OCI-LY1 (cell line): ENCODE measurements around the gene ALDH3A1.

Experiments
- H2AFZ ChIP-seq: fragments of 200-600 bp; sonication (generic), shearing (Covaris generic); 2 replicates; pipeline ENCODE4 v1.6.0; 2014; ENCODE audit warnings: antibody characterized with exemption, mild to moderate bottlenecking, low read length
- H3F3A ChIP-seq: fragments of 200-600 bp; sonication (generic), shearing (Covaris generic); 2 replicates; pipeline ENCODE4 v1.6.0; 2014; ENCODE audit warnings: mild to moderate bottlenecking, antibody characterized with exemption, low read length, moderate library complexity; ENCODE audit not compliant: insufficient read depth
- H3K27ac ChIP-seq: fragments of 200-600 bp; sonication (generic); 2 replicates; pipeline ENCODE4 v1.5.1; 2014; ENCODE audit warnings: low read length, mixed run types, mild to moderate bottlenecking, low read depth; ENCODE audit not compliant: poor library complexity, severe bottlenecking
- H3K27me3 ChIP-seq: fragments of 200-600 bp; sonication (generic); 2 replicates; pipeline ENCODE4 v1.6.0; 2014; ENCODE audit warnings: antibody characterized with exemption, mild to moderate bottlenecking, low read length, moderate library complexity; ENCODE audit not compliant: insufficient read depth
- H3K36me3 ChIP-seq: fragments of 200-600 bp; sonication (generic); 2 replicates; pipeline ENCODE4 v1.6.1; 2014; ENCODE audit warnings: mild to moderate bottlenecking, antibody characterized with exemption, low read length, moderate library complexity, mixed read lengths; ENCODE audit not compliant: insufficient read depth
- H3K4me1 ChIP-seq: fragments of 200-600 bp; sonication (generic); 2 replicates; pipeline ENCODE4 v1.5.1; 2014; ENCODE audit warnings: mild to moderate bottlenecking, low read length, moderate library complexity; ENCODE audit not compliant: insufficient read depth, severe bottlenecking
- H3K4me2 ChIP-seq: fragments of 200-600 bp; sonication (generic), shearing (Covaris generic); 2 replicates; pipeline ENCODE4 v1.6.1; 2014; ENCODE audit warnings: low read length
- H3K4me3 ChIP-seq: fragments of 200-600 bp; sonication (generic); 2 replicates; pipeline ENCODE4 v1.5.1; 2014; ENCODE audit warnings: low read length, low read depth, mild to moderate bottlenecking, mixed read lengths; ENCODE audit not compliant: poor library complexity, severe bottlenecking
- H3K79me2 ChIP-seq: fragments of 200-600 bp; shearing (Covaris generic); 2 replicates; pipeline ENCODE4 v1.6.1; 2016; ENCODE audit warnings: mixed run types, low read length, mixed read lengths; ENCODE audit not compliant: insufficient read depth
- H3K9ac ChIP-seq: fragments of 200-600 bp; sonication (generic), shearing (Covaris generic); 2 replicates; pipeline ENCODE4 v1.6.1; 2014; ENCODE audit warnings: mild to moderate bottlenecking, low read length, mixed read lengths
- H3K9me2 ChIP-seq: fragments of 200-600 bp; sonication (generic), shearing (Covaris generic); 2 replicates; pipeline ENCODE4 v1.6.1; 2014; ENCODE audit warnings: low read depth, mild to moderate bottlenecking, low read length, mixed read lengths
- H3K9me3 ChIP-seq: fragments of 200-600 bp; shearing (Covaris generic); 2 replicates; pipeline ENCODE4 v1.6.1; 2014; ENCODE audit warnings: low read length, mixed read lengths
- H4K20me1 ChIP-seq: fragments of 200-600 bp; sonication (generic), shearing (Covaris generic); 2 replicates; pipeline ENCODE4 v1.6.0; 2016; ENCODE audit warnings: mild to moderate bottlenecking, low read length; ENCODE audit not compliant: insufficient read depth
- CTCF ChIP-seq: fragments of 200-600 bp; sonication (generic), shearing (Covaris generic); IDR thresholded peaks from 2 replicates; pipeline ENCODE4 v1.5.1; 2017; ENCODE audit warnings: mild to moderate bottlenecking, antibody characterized with exemption, low read length, moderate library complexity, mixed read lengths
- EZH2 ChIP-seq: fragments of 200-600 bp; sonication (generic), shearing (Covaris generic); IDR thresholded peaks from 2 replicates; pipeline ENCODE4 v1.8.0; 2017; ENCODE audit warnings: borderline replicate concordance, mixed run types, mild to moderate bottlenecking, antibody characterized with exemption, low read length, moderate library complexity, mixed read lengths

ALDH3A1 gene

GRCh38 chr17:19709841-19710240, 38.3 kb downstream of the ALDH3A1 start:
- H3K4me3 ChIP-seq, result no peak overlapping the region
- H3K9me2 ChIP-seq, result no peaks in the 10 kb centered on the region
- H3K4me1 ChIP-seq, result no peaks in the 10 kb centered on the region
- no peaks in the 10 kb centered on the region for H3K79me2 ChIP-seq
- no peaks in the 10 kb centered on the region for H3F3A ChIP-seq
- H3K27ac ChIP-seq, result no peak overlapping the region
- no peak overlapping the region for H3K9ac ChIP-seq
- no peak overlapping the region for H2AFZ ChIP-seq
- no peaks in the 10 kb centered on the region for H3K9me3 ChIP-seq
- no peaks in the 10 kb centered on the region for H3K36me3 ChIP-seq
- TF ChIP-seq CTCF, result no peak
- no peak for TF ChIP-seq EZH2
- no peaks in the 10 kb centered on the region for H4K20me1 ChIP-seq
- no peak overlapping the region for H3K4me2 ChIP-seq
- H3K27me3 ChIP-seq, result no peaks in the 10 kb centered on the region

GRCh38 chr17:19708431-19709175, 39.5 kb downstream of the ALDH3A1 start:
- Histone ChIP-seq H3K79me2 (no peaks in the 10 kb centered on the region), H3K4me1 (no peaks in the 10 kb centered on the region), H3F3A (no peaks in the 10 kb centered on the region), H3K9me2 (no peaks in the 10 kb centered on the region), H3K4me3 (no peak overlapping the region), H3K9ac (no peak overlapping the region), H4K20me1 (no peaks in the 10 kb centered on the region), H3K27ac (no peak overlapping the region), H3K27me3 (no peaks in the 10 kb centered on the region; the same call in 1 of the 2 replicates), H2AFZ (no peak overlapping the region), H3K36me3 (no peaks in the 10 kb centered on the region), H3K4me2 (no peak overlapping the region), H3K9me3 (no peaks in the 10 kb centered on the region)
- TF ChIP-seq EZH2, result no peak
- TF ChIP-seq CTCF, result no peak

GRCh38 chr17:19707728-19708221, 40.3 kb downstream of the ALDH3A1 start:
- no peaks in the 10 kb centered on the region for H4K20me1 ChIP-seq
- no peaks in the 10 kb centered on the region for H3F3A ChIP-seq
- no peak overlapping the region for H2AFZ ChIP-seq
- no peak overlapping the region for H3K4me2 ChIP-seq
- no peaks in the 10 kb centered on the region for H3K9me2 ChIP-seq
- H3K9me3 ChIP-seq, result no peaks in the 10 kb centered on the region
- H3K27me3 ChIP-seq, result no peaks in the 10 kb centered on the region; the same call in 1 of the 2 replicates
- no peaks in the 10 kb centered on the region for H3K79me2 ChIP-seq
- H3K4me3 ChIP-seq, result no peak overlapping the region
- no peaks in the 10 kb centered on the region for H3K36me3 ChIP-seq
- no peaks in the 10 kb centered on the region for H3K4me1 ChIP-seq
- TF ChIP-seq EZH2 (no peak), CTCF (no peak)
- no peak overlapping the region for H3K27ac ChIP-seq
- no peak overlapping the region for H3K9ac ChIP-seq
